GM21717 (cell line): ENCODE data around the gene DYSF.

Experiments used
- ATAC-seq: cut with Tn5 transposase; IDR thresholded peaks from one replicate; pipeline ENCODE4 v1.9.1; 2021; ENCODE audit warnings: mild to moderate bottlenecking, moderate library complexity; ENCODE audit not compliant: unreplicated experiment

DYSF gene

DNA sequence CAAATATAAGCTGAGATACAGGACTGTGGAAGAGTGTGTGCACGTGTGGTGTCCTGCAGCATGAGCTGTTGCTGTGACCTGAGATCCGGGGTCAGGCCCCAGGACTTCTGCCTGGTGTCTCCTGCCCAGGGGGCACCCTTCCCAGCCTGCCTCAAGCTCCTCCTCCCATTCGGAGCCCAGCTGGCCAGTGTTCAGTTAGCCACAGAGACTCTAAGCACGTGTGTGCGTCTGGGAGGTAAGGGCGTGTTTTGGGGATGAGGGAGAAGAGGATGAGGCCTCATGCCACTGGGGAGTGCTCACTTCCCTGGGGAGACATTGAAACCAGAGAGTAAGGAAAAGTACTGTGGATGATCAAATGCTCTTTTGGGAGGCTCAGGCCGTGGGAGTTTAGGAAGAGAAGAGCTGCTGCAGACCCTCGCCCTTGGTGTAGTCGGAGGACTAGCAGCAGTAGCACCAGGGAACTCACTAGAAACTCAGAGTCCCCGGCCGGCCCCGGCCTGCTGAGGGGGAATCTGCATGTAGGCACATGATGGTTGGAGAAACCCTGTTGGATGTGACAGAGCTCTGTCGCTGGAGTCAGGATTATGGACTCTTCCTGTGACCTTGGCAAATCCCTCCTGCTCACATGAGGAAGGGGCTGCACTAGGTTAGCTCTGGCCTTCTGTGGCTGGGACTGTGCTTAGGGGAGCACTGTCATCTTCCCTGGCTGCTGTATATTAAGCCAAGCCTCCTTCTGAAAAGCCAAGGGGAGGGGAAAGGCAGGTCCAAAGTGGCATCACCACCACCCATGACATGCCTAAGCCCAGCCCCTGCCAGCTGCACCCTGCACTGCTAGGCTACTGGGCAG lies 231.1 kb downstream of the DYSF start:
- no peak for ATAC-seq

DNA sequence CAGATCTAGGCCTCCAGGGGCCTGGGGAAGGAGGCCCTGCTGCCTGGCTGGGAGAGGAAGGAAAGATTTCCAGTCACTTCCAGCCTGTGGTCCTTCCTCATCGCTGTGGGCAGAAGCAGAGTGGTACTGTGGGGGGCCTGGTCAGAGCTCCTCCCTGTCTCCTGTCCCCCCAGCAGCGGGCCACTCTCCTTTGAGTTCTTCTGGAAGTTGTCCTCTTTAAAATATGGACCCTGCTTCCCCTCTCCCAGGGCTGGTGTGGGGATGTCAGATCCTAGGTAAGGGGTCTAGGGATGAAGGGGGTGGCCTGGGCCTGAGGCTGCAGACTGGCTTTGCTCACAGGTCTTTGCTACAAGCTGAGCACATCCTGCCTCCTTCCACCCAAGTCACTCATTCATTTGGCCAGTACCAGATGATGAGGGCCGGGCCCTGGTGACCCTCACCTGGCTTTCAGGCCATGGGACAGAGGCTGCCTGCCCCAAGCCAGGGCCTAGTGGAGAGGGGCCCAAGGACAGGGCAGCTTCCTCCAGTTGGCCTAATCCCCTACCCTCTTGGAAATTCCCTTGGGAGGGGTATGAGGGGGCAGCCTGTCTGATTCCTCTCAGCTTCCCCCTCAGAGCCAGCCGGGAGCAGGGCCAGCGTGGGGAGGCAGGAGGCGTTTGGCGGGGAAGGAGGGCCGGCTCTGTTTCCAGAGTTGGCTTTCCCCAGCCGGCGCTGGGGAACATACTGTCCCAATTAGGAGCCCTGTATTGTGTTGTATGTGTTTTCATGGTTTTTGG lies 231.9 kb downstream of the DYSF start:
- no peak for ATAC-seq

DNA sequence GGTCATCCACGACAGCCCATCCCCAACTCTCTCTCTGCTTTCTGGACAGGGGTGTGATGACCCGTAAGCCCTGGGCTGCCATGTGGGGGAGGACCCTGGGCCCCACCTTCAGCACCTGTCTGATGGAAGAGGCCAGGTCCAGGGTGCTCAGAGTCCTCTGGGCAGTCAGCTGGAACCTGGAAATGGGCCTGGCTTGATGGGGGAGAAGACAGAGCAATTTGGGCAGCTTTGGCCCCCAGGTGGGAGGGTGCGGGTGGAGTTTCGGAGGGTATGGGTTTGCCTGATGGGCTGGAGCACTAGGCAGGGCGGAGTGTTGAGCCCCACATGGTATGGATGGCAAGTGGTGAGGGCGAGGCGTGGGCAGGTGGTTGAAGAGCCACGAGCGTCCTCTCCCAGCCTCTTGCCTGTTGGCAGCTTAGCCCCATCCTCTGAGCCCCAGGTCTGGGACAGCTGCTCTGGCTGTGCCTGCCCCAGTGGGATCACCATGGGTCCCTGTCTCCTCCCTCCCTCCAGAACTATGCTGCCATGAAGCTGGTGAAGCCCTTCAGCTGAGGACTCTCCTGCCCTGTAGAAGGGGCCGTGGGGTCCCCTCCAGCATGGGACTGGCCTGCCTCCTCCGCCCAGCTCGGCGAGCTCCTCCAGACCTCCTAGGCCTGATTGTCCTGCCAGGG lies 232.7 kb downstream of the DYSF start:
- no peak for ATAC-seq

DNA sequence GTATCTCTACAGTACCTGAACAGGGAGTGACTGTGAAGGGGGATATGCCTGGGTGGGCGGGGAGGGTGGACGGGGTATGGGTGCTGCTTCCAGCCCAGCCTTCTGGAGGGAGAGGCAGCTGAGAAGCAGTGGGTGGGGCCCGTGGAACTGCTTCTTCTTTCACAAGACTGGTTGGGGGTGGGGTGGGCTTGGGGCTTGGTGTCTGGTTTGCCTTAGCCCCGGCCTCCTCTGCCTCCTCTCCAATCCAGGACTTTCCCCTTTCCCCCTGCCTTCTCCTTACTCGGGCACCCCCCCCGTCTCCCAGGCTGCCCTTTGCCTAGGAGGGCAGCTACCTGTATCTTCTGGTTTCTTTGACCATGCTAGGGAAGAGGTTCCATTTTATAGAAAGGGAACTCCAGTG lies 233.4 kb downstream of the DYSF start:
- no peak for ATAC-seq

DNA sequence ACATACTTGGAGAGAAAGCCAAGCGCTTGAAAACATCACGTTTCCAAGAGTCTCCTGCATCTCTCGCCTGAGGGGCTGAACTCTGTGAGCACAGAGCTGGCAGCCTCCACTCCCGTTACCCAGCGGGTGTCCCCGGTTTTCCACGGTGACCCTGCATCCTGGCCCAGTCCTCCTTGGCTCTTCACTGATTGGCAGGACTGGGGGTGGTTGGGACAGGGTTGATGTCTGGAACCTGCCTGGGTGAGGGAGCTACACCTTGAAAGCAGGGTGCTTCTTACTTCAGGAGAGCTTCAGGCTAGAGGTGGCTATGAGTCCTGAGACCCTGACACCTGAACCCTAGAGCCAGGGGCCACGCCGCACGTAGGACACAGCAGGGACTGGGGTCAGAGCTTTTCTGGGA lies 234.1 kb downstream of the DYSF start:
- no peak for ATAC-seq

DNA sequence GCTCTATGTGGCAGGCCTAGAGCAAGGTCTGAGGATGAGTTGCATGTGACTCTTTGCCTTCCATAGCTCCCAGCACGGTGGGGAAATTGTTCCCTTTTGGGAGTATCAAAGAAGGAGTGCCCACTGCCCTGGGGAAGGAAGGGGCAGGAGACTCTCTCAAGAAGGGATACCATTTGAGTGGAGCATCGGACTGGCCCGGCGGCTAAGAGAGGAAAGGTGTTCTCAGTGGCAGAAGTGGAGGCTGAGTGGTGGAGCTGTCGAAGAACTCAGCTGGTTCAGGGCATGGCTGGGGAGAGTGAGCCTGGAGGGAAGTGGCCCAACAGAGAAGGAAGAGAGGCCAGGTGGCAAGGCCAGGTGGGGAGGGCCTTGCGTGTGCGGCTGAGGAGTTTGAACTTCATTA lies 235.2 kb downstream of the DYSF start:
- no peak for ATAC-seq

DNA sequence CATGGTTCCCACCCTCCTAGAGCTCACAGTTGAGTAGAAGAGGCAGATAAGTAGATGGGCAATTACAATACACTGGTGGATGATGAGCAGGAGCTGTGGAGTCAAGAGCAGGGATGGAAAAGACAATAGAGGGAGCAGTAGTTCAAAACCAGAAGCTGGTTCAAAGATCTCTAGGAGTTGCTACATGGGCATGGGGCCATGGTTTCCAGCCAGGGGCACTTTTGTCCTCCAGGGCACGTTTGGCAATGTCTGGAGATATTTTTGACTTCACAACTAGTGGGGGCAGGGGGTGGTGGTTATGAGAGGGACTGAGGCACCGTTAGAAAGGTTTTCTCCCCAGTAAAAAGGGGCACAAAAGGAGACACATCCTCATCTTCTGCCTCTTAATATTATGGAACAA lies 236.0 kb downstream of the DYSF start:
- no peak for ATAC-seq

DNA sequence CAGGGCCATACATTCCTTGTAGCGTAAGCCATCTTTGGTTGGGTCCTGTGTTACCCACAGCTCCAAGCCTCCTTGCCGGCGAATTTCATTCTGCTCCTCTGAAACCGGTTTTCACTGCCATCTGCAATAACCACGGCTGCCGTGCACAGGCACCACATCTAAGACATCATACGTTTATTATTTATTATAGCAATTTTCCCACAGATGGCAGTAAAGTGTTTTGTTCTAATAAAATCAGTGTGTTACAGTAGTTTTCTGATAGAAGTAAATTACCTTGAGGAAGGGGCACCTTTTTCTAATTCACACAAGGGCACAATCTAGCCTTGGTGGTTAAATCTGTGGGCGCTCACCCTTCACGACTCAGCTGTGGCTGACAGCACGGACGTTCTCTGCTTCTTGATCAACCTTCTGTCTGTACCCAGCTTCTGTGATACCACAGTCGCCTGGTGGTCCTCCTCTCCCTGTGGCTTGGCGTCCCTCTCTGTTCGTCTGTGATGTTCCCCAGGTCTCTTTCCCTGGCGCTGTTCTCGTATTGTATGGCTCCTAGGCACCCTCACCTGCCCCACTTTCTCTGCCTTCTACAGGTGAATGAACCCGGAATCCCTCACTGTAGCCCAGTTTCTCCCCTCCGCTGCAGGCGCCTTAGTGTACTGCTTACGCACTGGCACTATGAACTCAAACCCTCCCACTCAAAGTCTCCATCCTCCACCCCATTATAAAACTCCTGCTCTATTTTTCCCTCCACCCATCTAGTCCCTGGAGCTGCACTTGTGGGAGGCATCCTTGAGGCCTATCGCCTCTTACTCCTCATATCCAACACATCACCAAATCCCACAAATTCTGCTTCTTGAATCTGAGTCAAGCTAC lies 236.8 kb downstream of the DYSF start:
- ATAC-seq: no peak

DNA sequence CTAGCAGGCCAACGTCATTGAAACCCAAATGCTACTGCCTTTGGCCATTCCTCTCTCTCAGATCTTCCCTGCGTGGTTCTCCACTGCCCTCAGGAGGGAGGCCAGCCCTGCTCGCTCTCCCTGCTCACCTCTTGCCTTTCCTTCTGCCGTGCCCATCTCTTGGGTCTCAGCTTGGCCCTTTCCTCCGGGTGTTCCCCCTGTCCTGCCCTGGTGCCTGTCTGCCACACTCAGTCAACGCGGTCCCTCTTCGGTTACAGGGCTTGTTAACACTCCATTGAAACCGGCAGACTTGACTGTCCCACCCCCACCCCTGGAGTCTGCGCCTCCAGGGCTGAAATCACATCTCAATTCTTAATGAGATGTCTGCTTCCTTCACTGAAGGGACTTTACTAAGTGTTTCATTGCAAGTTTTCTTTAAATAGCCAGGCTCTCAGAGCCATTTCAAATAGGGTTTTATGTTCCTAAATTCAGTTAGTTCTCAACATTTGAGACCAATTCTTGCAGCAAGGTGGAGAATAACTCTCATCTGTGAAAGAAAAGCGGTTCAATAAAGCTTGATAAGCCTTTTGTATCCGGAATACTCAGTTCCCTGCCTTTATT lies 237.6 kb downstream of the DYSF start:
- no peak for ATAC-seq

DNA sequence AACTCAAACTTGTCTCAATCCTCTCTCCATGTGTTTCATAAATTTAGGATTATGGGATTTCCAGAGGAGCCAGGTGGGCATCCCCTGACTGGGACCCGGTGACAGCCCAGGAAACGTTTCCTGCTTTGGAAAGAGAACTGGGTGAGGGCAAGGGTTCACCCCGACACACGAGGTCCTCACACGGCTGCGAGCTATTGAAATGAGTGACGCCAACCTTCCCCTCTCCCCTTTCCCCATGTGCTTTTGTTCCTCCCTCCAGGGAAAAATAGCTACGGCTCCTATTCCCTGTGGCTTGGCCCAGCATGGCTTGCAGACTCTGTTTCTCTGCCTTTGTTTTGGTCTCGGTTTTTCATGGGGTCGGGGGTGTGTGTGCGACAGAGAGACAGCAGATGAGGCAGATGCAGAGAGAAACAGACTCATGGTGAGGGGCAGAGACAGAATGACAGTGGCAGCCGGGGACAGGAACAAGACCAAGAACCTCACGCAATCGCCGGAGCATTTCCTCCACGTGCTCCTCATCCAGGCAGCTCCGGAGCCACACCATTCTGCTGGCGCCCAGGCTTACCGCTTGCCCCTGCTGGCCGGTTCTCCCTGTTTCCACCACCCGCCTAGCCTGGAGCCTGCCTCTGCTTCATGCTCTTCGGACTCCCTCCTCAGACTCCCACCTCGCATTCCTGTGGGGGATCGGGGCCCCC lies 238.5 kb downstream of the DYSF start:
- no peak for ATAC-seq

DNA sequence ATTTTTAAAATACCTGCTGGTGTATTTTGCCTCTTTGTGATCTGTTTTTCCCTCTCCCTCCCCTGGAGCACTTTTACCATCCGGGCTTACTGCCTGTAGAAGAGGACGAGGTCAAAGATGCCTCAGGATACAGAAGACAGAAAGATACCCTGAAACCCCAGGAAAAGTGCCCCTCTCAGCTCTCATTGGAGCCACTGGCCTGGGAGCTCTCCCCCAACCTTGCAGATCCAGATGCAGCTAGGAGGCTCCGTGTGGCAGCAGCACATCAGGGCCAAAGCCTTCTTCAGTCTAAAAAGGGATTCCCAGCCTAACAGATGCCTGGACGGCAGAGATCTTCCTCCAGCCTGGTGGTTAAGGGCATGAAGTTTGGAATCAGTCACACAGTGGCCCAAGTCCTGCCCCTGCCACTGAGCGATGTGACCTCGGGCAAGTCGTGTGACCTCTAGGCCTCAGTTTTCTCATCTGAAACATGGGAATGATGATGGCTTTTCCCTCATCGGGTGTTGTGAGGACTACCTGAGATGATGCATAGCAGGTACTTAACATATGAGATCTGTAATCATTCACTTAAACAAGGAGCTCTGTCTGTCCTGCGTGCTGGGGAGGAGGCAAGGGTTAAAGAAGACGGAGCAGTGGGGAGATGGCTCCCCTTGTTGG lies 239.4 kb downstream of the DYSF start:
- ATAC-seq: no peak

DNA sequence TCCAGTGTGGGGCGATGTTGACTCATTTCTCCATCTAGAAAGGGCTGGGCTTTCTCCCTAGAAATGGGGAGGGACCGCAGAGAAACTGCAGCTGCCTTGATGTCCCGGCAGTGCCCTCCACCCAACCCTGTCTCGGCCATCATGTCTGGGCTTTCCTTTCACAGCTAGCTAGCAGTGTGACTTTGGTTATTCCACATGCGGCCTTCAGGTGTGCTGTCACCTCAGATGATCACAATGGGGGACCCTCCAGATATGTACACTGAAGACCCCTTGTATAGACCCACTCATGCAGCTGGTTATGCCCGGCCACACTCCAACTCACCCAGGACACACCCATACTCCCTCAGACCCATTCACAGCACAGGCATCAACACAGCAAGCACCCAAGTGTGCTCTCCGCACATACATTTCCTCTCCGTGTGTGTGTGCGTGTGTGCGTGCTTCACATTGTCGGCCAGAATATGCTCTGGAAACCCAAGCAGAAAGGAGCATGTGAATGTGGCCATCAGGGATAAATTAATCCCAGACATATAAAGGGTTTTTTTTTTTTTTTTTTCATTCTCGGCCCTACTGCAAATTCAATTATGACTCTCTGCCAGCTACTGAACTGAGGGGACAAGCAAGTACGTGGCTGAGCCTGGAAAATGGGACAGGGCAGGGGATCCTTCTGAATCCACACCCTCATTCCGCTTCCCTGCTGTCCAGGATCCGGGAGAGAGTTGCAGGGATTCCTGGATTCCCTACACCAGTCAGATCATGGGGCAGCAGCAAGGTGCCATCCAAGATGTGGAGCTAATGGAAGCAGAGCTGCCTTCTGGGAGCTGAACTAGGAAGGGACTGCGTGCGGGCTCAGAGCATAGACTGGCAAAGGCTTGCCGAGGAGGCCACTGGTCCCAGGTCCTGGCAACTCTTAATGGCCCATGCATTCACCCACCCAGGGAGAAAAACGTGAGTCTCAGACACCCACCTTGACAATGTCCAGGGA lies 240.2 kb downstream of the DYSF start:
- ATAC-seq: no peak

DNA sequence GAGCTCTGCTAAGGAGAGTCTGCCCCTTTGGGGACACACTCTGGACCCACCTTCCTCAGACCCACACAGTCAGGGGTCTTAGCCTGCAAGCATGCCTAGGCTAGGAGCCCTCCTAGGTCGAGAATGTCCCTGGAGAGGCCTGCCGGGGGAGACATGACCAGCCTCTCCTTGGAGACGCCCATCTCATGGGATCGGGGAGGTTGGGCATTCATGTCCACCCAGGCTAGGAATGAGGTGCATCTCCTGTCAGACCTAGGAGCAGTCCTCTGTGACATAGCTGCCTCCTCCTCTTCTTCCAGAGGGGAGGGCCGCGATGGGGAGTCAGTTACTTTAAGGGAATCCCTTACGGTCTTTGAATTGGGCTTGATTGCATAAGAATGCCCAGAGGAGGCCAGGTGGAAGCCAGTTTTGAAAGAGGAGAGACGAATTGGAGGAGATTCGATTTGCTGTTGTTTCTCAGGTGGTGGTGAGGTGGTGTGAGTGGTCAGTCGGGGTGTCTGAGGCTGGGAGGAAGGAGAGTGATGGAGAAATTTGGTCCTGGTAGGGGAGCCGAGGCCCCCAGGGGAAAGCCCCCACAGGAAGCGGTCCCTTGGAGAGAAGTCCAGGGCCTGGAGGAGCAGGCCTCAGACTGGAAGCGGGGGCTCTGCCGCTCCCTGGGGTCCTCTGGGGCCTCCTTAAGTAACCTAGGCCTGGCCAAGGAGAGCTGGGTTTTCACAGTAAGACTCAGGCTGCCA lies 241.3 kb downstream of the DYSF start:
- ATAC-seq: no peak

DNA sequence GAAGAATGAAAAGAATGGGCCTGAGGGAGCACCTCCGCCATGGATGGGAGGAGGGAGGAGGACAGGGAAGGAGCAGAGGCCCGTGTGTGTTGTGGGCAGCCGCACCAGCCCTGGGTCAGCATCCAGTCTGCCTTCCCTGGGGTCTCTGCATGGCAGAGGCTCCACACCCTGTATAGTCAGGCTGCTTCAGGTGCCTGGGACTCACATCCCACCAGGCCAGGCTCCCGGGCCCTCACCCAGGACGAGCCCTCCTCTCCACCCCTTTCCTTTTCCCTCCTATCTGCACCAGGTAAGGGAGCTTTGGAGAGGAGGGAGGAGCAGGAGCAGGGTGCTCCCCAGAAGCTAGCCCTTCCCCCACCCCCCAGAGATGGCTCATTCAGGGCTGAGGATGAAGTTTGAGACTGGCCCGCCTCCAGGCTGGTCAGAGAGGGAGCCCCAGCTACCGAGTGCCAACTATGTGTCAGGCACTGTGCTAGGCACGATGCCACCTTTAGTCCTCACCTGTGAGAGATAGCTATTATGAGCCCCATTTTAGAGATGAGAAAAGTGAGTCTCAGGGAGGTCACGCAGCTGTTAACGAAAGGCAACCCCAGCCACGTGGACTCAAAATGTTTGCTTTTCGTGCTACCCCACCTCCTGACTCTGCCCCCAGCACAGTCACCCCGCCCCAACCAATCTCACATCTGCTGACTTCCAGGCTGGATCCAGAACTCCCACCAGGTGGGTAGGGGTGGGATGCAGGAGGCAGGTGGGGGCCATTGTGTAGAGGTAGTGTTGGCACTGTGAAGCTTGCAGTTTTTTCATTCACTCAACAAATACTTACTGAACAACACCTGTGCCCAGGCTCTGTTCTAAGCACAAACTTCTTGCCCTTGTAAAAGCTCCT lies 242.1 kb downstream of the DYSF start:
- no peak for ATAC-seq

DNA sequence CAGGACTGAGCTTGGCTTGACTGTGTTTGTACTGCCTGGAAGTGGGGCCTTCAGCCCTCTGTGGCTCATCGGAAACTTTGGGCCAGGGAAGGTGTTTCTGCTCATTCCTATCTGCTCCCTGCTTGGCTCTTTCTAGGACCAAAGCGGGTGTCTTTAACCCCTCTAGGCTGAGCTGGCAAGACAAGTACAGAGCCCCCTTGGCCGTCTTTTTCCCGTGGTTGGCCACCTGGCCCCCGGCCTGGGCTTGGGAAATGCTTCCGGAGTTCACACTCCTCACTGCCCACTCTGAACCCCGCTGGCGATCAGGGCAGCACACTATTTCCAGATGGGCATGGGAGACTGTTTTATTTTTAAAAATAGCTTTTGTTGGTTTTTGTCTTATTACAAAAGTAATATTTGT lies 243.0 kb downstream of the DYSF start:
- no peak for ATAC-seq
